Measurements from ENCODE around the gene FAH.

DNA sequence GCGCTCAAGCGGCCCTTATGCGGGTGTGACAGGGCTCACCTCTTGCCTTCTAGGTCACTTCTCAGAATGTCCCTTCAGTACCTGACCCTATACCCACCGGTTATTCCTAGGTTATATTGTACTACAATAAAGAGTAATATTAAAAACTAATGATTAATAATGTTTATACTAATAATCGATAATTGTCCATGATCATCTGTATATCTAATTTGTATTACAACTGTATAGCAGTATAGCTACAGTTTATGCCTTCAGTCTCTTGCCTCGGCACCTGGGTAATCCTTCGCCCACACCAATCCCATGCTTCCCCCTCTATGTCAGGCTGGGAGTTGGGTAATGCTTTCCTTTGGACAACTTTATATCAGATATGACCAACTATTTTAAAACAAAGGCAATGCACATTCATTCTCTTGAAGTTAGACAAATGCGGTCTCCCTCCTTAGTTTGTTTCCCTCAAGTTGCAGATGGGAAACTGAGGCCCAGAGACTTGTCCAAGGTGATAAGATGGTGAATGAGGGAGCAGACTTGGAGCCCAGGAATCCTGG is 3.4 kb downstream of the FAH start:
- TF ChIP-seq POLR2AphosphoS5 (IDR thresholded peaks at IDR 0.05) = no peak
- TF ChIP-seq, protein P1, sequence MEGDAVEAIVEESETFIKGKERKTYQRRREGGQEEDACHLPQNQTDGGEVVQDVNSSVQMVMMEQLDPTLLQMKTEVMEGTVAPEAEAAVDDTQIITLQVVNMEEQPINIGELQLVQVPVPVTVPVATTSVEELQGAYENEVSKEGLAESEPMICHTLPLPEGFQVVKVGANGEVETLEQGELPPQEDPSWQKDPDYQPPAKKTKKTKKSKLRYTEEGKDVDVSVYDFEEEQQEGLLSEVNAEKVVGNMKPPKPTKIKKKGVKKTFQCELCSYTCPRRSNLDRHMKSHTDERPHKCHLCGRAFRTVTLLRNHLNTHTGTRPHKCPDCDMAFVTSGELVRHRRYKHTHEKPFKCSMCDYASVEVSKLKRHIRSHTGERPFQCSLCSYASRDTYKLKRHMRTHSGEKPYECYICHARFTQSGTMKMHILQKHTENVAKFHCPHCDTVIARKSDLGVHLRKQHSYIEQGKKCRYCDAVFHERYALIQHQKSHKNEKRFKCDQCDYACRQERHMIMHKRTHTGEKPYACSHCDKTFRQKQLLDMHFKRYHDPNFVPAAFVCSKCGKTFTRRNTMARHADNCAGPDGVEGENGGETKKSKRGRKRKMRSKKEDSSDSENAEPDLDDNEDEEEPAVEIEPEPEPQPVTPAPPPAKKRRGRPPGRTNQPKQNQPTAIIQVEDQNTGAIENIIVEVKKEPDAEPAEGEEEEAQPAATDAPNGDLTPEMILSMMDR (IDR thresholded peaks at IDR 0.05; ENCODE audit: poor library complexity, severe bottlenecking) = no peak
- no peak for TF ChIP-seq SMC3 (conservative IDR thresholded peaks at IDR 0.05; ENCODE audit: poor library complexity)
- TF ChIP-seq, protein P2, sequence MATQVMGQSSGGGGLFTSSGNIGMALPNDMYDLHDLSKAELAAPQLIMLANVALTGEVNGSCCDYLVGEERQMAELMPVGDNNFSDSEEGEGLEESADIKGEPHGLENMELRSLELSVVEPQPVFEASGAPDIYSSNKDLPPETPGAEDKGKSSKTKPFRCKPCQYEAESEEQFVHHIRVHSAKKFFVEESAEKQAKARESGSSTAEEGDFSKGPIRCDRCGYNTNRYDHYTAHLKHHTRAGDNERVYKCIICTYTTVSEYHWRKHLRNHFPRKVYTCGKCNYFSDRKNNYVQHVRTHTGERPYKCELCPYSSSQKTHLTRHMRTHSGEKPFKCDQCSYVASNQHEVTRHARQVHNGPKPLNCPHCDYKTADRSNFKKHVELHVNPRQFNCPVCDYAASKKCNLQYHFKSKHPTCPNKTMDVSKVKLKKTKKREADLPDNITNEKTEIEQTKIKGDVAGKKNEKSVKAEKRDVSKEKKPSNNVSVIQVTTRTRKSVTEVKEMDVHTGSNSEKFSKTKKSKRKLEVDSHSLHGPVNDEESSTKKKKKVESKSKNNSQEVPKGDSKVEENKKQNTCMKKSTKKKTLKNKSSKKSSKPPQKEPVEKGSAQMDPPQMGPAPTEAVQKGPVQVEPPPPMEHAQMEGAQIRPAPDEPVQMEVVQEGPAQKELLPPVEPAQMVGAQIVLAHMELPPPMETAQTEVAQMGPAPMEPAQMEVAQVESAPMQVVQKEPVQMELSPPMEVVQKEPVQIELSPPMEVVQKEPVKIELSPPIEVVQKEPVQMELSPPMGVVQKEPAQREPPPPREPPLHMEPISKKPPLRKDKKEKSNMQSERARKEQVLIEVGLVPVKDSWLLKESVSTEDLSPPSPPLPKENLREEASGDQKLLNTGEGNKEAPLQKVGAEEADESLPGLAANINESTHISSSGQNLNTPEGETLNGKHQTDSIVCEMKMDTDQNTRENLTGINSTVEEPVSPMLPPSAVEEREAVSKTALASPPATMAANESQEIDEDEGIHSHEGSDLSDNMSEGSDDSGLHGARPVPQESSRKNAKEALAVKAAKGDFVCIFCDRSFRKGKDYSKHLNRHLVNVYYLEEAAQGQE (IDR thresholded peaks at IDR 0.05; ENCODE audit: borderline replicate concordance) = no peak
- TF ChIP-seq MXI1 (conservative IDR thresholded peaks at IDR 0.05; ENCODE audit: poor library complexity, severe bottlenecking) = no peak
- TF ChIP-seq EZH2 (IDR thresholded peaks at IDR 0.05; ENCODE audit: borderline replicate concordance, insufficient read depth, low read length, poor library complexity, severe bottlenecking) = no peak
- TF ChIP-seq RAD21 (conservative IDR thresholded peaks at IDR 0.05) = no peak
- no peak for TF ChIP-seq TAF1 (IDR thresholded peaks at IDR 0.05; ENCODE audit: low read depth)
- TF ChIP-seq EP300 (conservative IDR thresholded peaks at IDR 0.05; ENCODE audit: poor library complexity, severe bottlenecking) = no peak

Measured in neural cell (in vitro differentiated cells).